ENCODE results near the gene SV2C. TPM values are rescaled to one million over a fixed set of nuclear protein-coding genes. Genes with fewer than 3 reads are reported as not detected.

The SV2C gene
- total and polyA plus RNA-seq, 10 of the 15 experiments (the other 5 are each of a cell fraction or from before 2014, with no cell fraction given): under 0.01 to 1.1 (median 0.63) TPM

- intact Hi-C loops (cut with micrococcal nuclease; ENCODE audit: unreplicated experiment) (no loop called here), in situ Hi-C loops (cut with MboI) (no loop called here)
- peak; percentile 44 for DNase-seq (ENCODE audit: low read depth, low spot score)
- peak; percentile 64 for FAIRE-seq
- peak; percentile 89 for ATAC-seq
- Histone ChIP-seq H3K9me3 (replicated peaks; ENCODE audit: control insufficient read depth, insufficient read depth, low read length) (no peaks in the 10 kb centered on the region), H4K20me1 (ENCODE audit: control insufficient read depth, insufficient read depth) (no peaks in the 10 kb centered on the region), H3K79me2 (ENCODE audit: control insufficient read depth, insufficient read depth, low read length) (no peaks in the 10 kb centered on the region), H3K4me2 (ENCODE audit: control insufficient read depth, insufficient read depth) (no peak overlapping the region), H3K27me3 (replicated peaks in 1 of 2; ENCODE audit: control insufficient read depth in 2 of 2, insufficient read depth in 2 of 2, low read length in 1 of 2) (no peaks in the 10 kb centered on the region), H3K4me3 (no peak overlapping the region), H3K36me3 (ENCODE audit: control insufficient read depth in 2 of 2, insufficient read depth in 2 of 2, low read length in 1 of 2) (no peaks in the 10 kb centered on the region), H3K27ac (ENCODE audit: control insufficient read depth, insufficient read depth) (0 out of 2 replicates have a peak overlapping the region, but pooled peaks have one; percentile 18), H3K9ac (ENCODE audit: control insufficient read depth, insufficient read depth, low read length) (no peak overlapping the region), H2AFZ (ENCODE audit: control insufficient read depth, low read depth, low read length) (peak overlapping the region; percentile 37), H3K4me1 (ENCODE audit: control insufficient read depth, insufficient read depth, low read length) (peaks cover 3% of the 10 kb centered on the region; the same call in 1 of the 2 replicates)
- ChIA-PET CTCF (no interaction called here), SMC1A (ENCODE audit: uncharacterized antibody, unreplicated experiment) (no interaction called here), RAD21 (ENCODE audit: unreplicated experiment) (no interaction called here), POLR2A (no interaction called here)
- BruUV-seq (replicated peaks): no TSS peak
- WGBS (ENCODE audit: insufficient coverage, insufficient replicate concordance, low lambda C conversion rate, missing lambda C conversion rate): 81% methylated on average over 6 of the region's 6 CpGs
- no peak for TF ChIP-seq POU2F2 (IDR thresholded peaks at IDR 0.05; ENCODE audit: borderline replicate concordance, low read depth, low read length)
- TF ChIP-seq HSF1 (IDR thresholded peaks at IDR 0.05; ENCODE audit: low read depth, low read length): no peak
- TF ChIP-seq TCF3 (IDR thresholded peaks at IDR 0.05; ENCODE audit: borderline replicate concordance, insufficient read depth, low read depth, low read length): no peak
- peak; percentile 71 for TF ChIP-seq NFYB (IDR thresholded peaks at IDR 0.05; ENCODE audit: insufficient read depth, low read depth, low read length)
- no peak for TF ChIP-seq EGR1 (IDR thresholded peaks at IDR 0.05; ENCODE audit: borderline replicate concordance in 1 of 2, low read depth in 2 of 2, low read length in 2 of 2)
- TF ChIP-seq TCF12 (IDR thresholded peaks at IDR 0.05; ENCODE audit: low read depth, low read length): no peak
- no peak for TF ChIP-seq NR2C2 (IDR thresholded peaks at IDR 0.05; ENCODE audit: borderline replicate concordance, control insufficient read depth, insufficient read length, low read depth)
- TF ChIP-seq TBL1XR1 (IDR thresholded peaks at IDR 0.05; ENCODE audit: low read depth, low read length): no peak
- no peak for TF ChIP-seq CBFB (IDR thresholded peaks at IDR 0.05; ENCODE audit: low read depth)
- no peak for TF ChIP-seq MEF2A (IDR thresholded peaks at IDR 0.05; ENCODE audit: insufficient read depth, low read depth, low read length)
- no peak for TF ChIP-seq TCF7 (IDR thresholded peaks at IDR 0.05; ENCODE audit: borderline replicate concordance)
- peak; percentile 40; the same call in 1 of the 2 replicates for TF ChIP-seq RELB (IDR thresholded peaks at IDR 0.05; ENCODE audit: low read depth)
- no peak for TF ChIP-seq KAT2A (conservative IDR thresholded peaks at IDR 0.05; ENCODE audit: control insufficient read depth, low read depth, low read length)
- no peak for TF ChIP-seq RB1 (IDR thresholded peaks at IDR 0.05; ENCODE audit: borderline replicate concordance)
- 0 out of 2 replicates have a peak, but pooled peaks have one; percentile 22 for TF ChIP-seq ATF7 (IDR thresholded peaks at IDR 0.05; ENCODE audit: low read depth)
- no peak for TF ChIP-seq MTA2 (IDR thresholded peaks at IDR 0.05; ENCODE audit: low read depth)
- no peak for TF ChIP-seq FOXM1 (IDR thresholded peaks at IDR 0.05; ENCODE audit: low read depth, low read length)
- TF ChIP-seq SIX5 (IDR thresholded peaks at IDR 0.05; ENCODE audit: low read depth, low read length, severe bottlenecking): no peak
- peak; percentile 60 for TF ChIP-seq RAD51 (IDR thresholded peaks at IDR 0.05)
- TF ChIP-seq NBN (IDR thresholded peaks at IDR 0.05): no peak
- no peak for TF ChIP-seq PKNOX1 (IDR thresholded peaks at IDR 0.05)
- TF ChIP-seq PML (IDR thresholded peaks at IDR 0.05; ENCODE audit: low read length): no peak
Observed at GRCh38 chr5:76367623-76368371, 284.6 kb downstream of the SV2C start.
